OCI-LY7 (cell line): Measurements from ENCODE around the gene FAM184B. TPM values are rescaled to one million over a fixed set of nuclear protein-coding genes. Genes with fewer than 3 reads are reported as not detected.

Source experiments
- BruUV-seq: library from RNA; stranded (reverse); fragments of 400-500 nt; replicated peaks from 2 replicates; lab custom pipeline; 2021; lab: Mats Ljungman, UMichigan
- CTCF ChIA-PET: fragments of 300-600 bp; sonication (Branson Sonifier 250); formaldehyde crosslinking; loops from one replicate; lab custom pipeline; 2022; ENCODE audit warnings: antibody characterized with exemption; ENCODE audit not compliant: unreplicated experiment; lab: Charles Lee
- POLR2A ChIA-PET: fragments of 300-600 bp; sonication (Branson Sonifier 250); formaldehyde crosslinking; loops from one replicate; lab custom pipeline; 2022; ENCODE audit warnings: antibody characterized with exemption; lab: Charles Lee
- DNase-seq: peaks from one replicate; pipeline ENCODE4 v3.0.0-alpha.2; 2015; ENCODE audit warnings: low spot score
- H2AFZ ChIP-seq: fragments of 200-600 bp; sonication (generic), shearing (Covaris generic); 2 replicates; pipeline ENCODE4 v1.6.1; 2014; ENCODE audit warnings: mild to moderate bottlenecking, antibody characterized with exemption, low read length, moderate library complexity
- H3K27ac ChIP-seq: fragments of 200-600 bp; sonication (generic); 2 replicates; pipeline ENCODE4 v1.5.1; 2014; ENCODE audit warnings: mixed run types, low read depth, mild to moderate bottlenecking, moderate library complexity, low read length, inconsistent platforms; ENCODE audit not compliant: poor library complexity, severe bottlenecking
- H3K36me3 ChIP-seq: fragments of 200-600 bp; sonication (generic); 2 replicates; pipeline ENCODE4 v1.6.1; 2014; ENCODE audit warnings: mild to moderate bottlenecking, antibody characterized with exemption, low read length, moderate library complexity, mixed read lengths; ENCODE audit not compliant: insufficient read depth
- H3K4me1 ChIP-seq: fragments of 200-600 bp; sonication (generic); 2 replicates; pipeline ENCODE4 v1.5.1; 2014; ENCODE audit warnings: mild to moderate bottlenecking, low read length; ENCODE audit not compliant: insufficient read depth, poor library complexity, severe bottlenecking
- H3K4me2 ChIP-seq: fragments of 200-600 bp; sonication (generic); 2 replicates; pipeline ENCODE4 v1.6.1; 2014; ENCODE audit warnings: mild to moderate bottlenecking, low read length
- H3K4me3 ChIP-seq: fragments of 200-600 bp; sonication (generic); 2 replicates; pipeline ENCODE4 v1.5.1; 2014; ENCODE audit warnings: mild to moderate bottlenecking, low read depth, low read length; ENCODE audit not compliant: poor library complexity, severe bottlenecking
- H3K79me2 ChIP-seq: fragments of 200-600 bp; sonication (generic); 2 replicates; pipeline ENCODE4 v1.6.1; 2016; ENCODE audit warnings: low read depth, mild to moderate bottlenecking, low read length, moderate library complexity, mixed read lengths; ENCODE audit not compliant: insufficient read depth
- H3K9me2 ChIP-seq: fragments of 200-600 bp; sonication (generic); 2 replicates; pipeline ENCODE4 v1.6.1; 2016; ENCODE audit warnings: mild to moderate bottlenecking, low read length, mixed read lengths; ENCODE audit not compliant: insufficient read depth
- H3K9me3 ChIP-seq: fragments of 200-600 bp; sonication (generic); 2 replicates; pipeline ENCODE4 v1.6.1; 2014; ENCODE audit warnings: mild to moderate bottlenecking, mixed run types, low read length, mixed read lengths
- H4K20me1 ChIP-seq: fragments of 200-600 bp; sonication (generic); 2 replicates; pipeline ENCODE4 v1.6.1; 2014; ENCODE audit warnings: mild to moderate bottlenecking, antibody characterized with exemption, low read length, moderate library complexity, mixed read lengths; ENCODE audit not compliant: insufficient read depth
- CTCF ChIP-seq: fragments of 200-600 bp; sonication (generic); conservative IDR thresholded peaks from 2 replicates; pipeline ENCODE4 v1.5.1; 2014; ENCODE audit warnings: mild to moderate bottlenecking, antibody characterized with exemption, low read length, moderate library complexity, mixed read lengths
- EZH2phosphoT487 ChIP-seq: fragments of 200-600 bp; sonication (generic); IDR thresholded peaks from 2 replicates; pipeline ENCODE4 v1.6.1; 2018; ENCODE audit warnings: low read depth, borderline replicate concordance, mild to moderate bottlenecking, mixed run types, antibody characterized with exemption, low read length, moderate library complexity, mixed read lengths
- intact Hi-C: fragments of 100-400 bp; cut with micrococcal nuclease; formaldehyde crosslinking; loops from one replicate; pipeline ENCODE4 v1.10.0; 2022; ENCODE audit not compliant: unreplicated experiment
- total RNA-seq, 2 experiments: library from RNA; depleted of rRNA in 1 of 2; stranded (reverse); fragments of >200 nt in 1 of 2; shearing (Covaris generic) in 1 of 2; gene quantifications; 2 replicates each; pipeline ENCODE4 v1.2.3, GENCODE V29; 2014 to 2022

FAM184B gene
- total RNA-seq, 2 experiments from 2014 or later = not detected

DNA sequence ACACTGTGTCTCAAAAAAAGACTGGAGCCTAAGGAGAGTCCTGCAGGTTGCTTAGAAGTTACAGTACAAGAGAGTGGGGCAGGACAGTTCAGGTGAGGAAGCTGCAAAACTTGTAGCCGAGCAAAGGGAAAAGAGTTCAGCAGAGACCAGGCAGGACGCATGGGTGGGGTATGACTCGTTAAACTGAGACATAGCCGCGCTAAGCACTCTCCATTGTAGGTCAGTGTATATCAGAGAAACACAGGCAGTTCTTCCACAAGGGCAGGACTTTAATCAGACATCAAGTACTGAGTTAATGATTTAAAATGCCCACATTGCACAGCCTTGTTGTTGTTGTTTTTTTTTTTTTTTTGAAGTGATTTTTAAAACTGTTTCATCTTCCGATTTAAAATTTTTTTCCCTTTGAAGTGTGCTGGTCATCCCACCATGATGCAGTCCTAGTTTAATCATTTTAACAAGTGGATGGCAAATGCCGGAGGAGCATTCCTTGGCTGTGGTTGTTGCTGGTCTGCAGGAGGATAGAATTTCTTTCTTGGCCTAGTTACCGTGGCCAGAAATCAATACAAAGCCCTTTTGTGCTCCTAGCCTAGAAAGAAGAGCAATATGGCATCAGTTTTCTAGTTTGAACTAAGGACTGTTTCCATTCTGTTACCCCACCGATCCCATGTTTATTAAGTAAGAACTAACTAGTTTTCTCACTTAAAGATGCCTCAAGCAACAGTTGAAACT, 194.2 kb downstream of the FAM184B start:
- no peak for DNase-seq
- Histone ChIP-seq H2AFZ (no peak overlapping the region), H3K9me3 (no peaks in the 10 kb centered on the region), H3K4me2 (no peak overlapping the region), H4K20me1 (no peaks in the 10 kb centered on the region), H3K4me3 (no peak overlapping the region), H3K9me2 (no peaks in the 10 kb centered on the region), H3K36me3 (peaks cover 100% of the 10 kb centered on the region), H3K4me1 (peaks cover 12% of the 10 kb centered on the region), H3K79me2 (0 out of 2 replicates have a peak, but pooled peaks cover 3% of the 10 kb centered on the region), H3K27ac (no peak overlapping the region)
- no peak for TF ChIP-seq CTCF
- no peak for TF ChIP-seq EZH2phosphoT487
- intact Hi-C loops = no loop called here
- no TSS peak for BruUV-seq
- CTCF ChIA-PET = no interaction called here
- POLR2A ChIA-PET = no interaction called here

- H3K36me3 ChIP-seq = peaks cover 99% of the 10 kb centered on the region
- no TSS peak for BruUV-seq
- intact Hi-C loops = no loop called here
- H4K20me1 ChIP-seq = no peaks in the 10 kb centered on the region
- H3K27ac ChIP-seq = no peak overlapping the region
- H3K9me3 ChIP-seq = no peaks in the 10 kb centered on the region
- H3K4me2 ChIP-seq = no peak overlapping the region
- TF ChIP-seq EZH2phosphoT487 (no peak), CTCF (no peak)
- H3K79me2 ChIP-seq = peaks cover 16% of the 10 kb centered on the region; the same call in 1 of the 2 replicates
- H2AFZ ChIP-seq = no peak overlapping the region
- no peak overlapping the region for H3K4me3 ChIP-seq
- H3K9me2 ChIP-seq = no peaks in the 10 kb centered on the region
- no peak for DNase-seq
- ChIA-PET CTCF (no interaction called here), POLR2A (interaction anchor here (1.1 kb wide), 1 partner anchor 10 kb away, joined by 6 read pairs; no protein-coding TSS in a partner anchor)
- H3K4me1 ChIP-seq = peaks cover 12% of the 10 kb centered on the region
Observed at GRCh38 chr4:17584521-17585213, 196.8 kb downstream of the FAM184B start.
